ENCODE measurements around the gene PARK7. TPM values are rescaled to one million over a fixed set of nuclear protein-coding genes. Genes with fewer than 3 reads are reported as not detected.
A peak's percentile ranks its signal among the peaks of the same experiment; 100 is the strongest.
"Not testable (repeated sequence)": the region's sequence is repeated elsewhere in the genome, so short reads cannot be mapped to it uniquely, and the experiment has no call there.

Gene PARK7
- total RNA-seq, 4 donors from 2014 or later: 222 to 327 (median 257) TPM

DNA sequence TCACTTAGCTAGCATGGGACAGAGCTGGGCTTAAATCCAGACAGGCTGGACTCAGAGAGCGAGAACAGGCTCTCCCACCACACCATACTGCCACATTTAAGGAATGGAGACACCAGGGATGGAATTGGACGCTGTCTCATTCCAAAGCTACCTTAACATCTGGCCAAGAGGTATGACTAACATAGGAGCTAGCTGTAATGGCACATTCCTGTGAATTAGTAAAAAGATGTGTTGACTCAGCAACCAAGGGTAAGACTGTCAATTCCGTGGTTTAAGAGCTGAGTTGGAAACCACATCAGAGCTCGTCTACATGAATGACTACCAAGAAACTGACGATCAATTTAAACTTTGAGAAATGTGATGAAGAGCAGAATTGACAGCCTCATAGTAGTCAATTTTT is 12.6 kb upstream of the PARK7 start:
- Histone ChIP-seq H3K27ac (no peak overlapping the region), H3K4me1 (peaks cover 0 to 4% of the 10 kb centered on the region in 2 donors), H3K4me3 (replicated peaks in 1 of 3) (no peak overlapping the region), H3K27me3 (no peaks in the 10 kb centered on the region), H3K9me3 (no peaks in the 10 kb centered on the region), H3K36me3 (no peaks in the 10 kb centered on the region)
- WGBS, 2 donors: 73 to 76% methylated on average over 5 of the region's 5 CpGs
- no peak for DNase-seq
- no peak for TF ChIP-seq POLR2A (IDR thresholded peaks at IDR 0.05)
- TF ChIP-seq, protein P1, sequence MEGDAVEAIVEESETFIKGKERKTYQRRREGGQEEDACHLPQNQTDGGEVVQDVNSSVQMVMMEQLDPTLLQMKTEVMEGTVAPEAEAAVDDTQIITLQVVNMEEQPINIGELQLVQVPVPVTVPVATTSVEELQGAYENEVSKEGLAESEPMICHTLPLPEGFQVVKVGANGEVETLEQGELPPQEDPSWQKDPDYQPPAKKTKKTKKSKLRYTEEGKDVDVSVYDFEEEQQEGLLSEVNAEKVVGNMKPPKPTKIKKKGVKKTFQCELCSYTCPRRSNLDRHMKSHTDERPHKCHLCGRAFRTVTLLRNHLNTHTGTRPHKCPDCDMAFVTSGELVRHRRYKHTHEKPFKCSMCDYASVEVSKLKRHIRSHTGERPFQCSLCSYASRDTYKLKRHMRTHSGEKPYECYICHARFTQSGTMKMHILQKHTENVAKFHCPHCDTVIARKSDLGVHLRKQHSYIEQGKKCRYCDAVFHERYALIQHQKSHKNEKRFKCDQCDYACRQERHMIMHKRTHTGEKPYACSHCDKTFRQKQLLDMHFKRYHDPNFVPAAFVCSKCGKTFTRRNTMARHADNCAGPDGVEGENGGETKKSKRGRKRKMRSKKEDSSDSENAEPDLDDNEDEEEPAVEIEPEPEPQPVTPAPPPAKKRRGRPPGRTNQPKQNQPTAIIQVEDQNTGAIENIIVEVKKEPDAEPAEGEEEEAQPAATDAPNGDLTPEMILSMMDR (IDR thresholded peaks at IDR 0.05): no peak
- intact Hi-C loops (cut with DNase I): no loop called here

DNA sequence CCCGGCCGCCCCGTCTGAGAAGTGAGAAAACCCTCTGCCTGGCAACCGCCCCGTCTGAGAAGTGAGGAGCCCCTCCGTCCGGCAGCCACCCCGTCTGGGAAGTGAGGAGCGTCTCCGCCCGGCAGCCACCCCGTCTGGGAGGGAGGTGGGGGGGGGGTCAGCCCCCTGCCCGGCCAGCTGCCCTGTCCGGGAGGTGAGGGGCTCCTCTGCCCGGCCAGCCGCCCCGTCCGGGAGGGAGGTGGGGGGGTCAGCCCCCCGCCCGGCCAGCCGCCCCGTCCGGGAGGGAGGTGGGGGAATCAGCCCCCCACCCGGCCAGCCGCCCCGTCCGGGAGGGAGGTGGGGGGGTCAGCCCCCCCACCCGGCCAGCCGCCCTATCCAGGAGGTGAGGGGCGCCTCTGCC is 8.7 kb upstream of the PARK7 start:
- H3K9me3 ChIP-seq; intact Hi-C loops (cut with DNase I); DNase-seq; H3K4me1 ChIP-seq; H3K27ac ChIP-seq; H3K4me3 ChIP-seq (replicated peaks in 1 of 3); H3K36me3 ChIP-seq; H3K27me3 ChIP-seq: not testable (repeated sequence)
- WGBS, 2 donors: 95% methylated on average over 9 of the region's 30 CpGs; no CpG with 5 or more reads in 1 of the 2 donors

DNA sequence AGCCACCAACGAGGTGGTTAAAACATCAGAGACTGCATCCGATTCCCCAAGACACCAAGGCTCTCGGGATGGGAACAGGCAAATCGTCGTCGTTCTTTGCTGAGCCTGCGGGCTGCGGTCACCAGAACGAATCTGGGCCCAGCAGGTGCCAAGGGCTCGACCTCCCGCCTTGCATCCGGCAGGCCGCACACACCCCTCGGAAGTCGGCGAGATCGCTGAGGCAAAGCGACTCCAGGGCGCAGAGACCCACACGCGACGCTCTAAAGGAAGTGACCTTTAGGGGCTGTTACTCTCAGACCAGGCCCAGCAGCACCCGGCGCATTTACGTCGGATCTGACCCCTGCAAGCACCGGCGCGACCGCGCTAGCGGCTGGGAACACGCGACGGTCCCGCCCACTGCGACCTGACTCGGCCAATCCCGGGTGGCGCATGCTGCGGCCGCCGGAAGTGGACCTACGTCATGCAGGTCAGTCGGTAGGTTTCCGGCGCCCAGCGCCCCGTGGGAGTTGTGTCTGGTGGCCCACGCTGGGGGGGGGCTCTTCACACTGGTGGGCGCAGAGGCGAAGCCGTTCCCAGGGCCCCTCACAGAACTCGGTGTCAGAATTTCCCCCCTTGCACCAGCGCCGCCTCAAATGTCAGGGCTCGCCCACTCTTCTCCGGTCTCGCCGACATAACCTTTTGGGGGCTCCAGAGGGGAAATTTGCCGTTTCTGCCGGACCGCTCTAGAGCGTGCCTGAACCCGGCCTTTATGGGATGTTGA is 7.5 kb upstream of the PARK7 start:
- DNase-seq: peak; percentile 96 to 97
- H3K4me3 ChIP-seq (replicated peaks in 1 of 3): peak overlapping the region; percentile 59 to 86 (median 81)
- H3K36me3 ChIP-seq: no peaks in the 10 kb centered on the region
- peak overlapping the region; percentile 80 to 82 (median 81) for H3K27ac ChIP-seq
- WGBS, 2 donors: 3 to 8% methylated on average over 35 to 61 of the region's 65 CpGs
- H3K27me3 ChIP-seq: no peaks in the 10 kb centered on the region
- intact Hi-C loops (cut with DNase I): no loop called here
- TF ChIP-seq POLR2A (IDR thresholded peaks at IDR 0.05): peak in 1 of 2 donors; percentile 76
- TF ChIP-seq, protein P1 (IDR thresholded peaks at IDR 0.05): no peak
- peaks cover 4% of the 10 kb centered on the region in 2 donors for H3K4me1 ChIP-seq
- H3K9me3 ChIP-seq: no peaks in the 10 kb centered on the region

DNA sequence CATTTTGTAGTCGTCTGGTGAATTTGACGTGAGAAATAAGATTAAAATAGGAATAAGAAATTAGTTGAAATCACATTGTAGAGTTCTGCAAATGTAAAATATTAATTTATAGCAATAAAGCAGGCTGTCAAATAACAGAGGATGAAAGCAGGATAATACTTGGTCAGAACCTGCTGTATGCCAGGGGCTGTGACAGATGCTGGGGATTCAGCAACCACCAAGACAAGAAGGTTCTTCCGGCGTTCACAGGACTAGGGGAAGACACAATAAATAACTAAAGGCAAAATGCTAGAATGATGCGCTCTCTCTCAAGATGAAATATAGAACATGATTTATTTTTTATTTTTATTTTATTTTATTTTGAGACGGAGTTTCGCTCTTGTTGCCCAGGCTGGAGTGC is 6.8 kb upstream of the PARK7 start:
- H3K27ac ChIP-seq: peak overlapping the region; percentile 80 to 82 (median 81)
- 68 to 73% methylated on average over 7 of the region's 7 CpGs for WGBS, 2 donors

GRCh38 chr1:7956218-7957032 is 5.1 kb upstream of the PARK7 start:
- no peak for TF ChIP-seq POLR2A (IDR thresholded peaks at IDR 0.05)
- TF ChIP-seq, protein P1 (IDR thresholded peaks at IDR 0.05): no peak
- no peaks in the 10 kb centered on the region for H3K36me3 ChIP-seq
- no peak overlapping the region for H3K27ac ChIP-seq
- intact Hi-C loops (cut with DNase I): no loop called here
- H3K4me1 ChIP-seq: peaks cover 4 to 12% of the 10 kb centered on the region in 2 donors
- no peak for DNase-seq
- H3K4me3 ChIP-seq (replicated peaks in 1 of 3): no peak overlapping the region
- WGBS, 2 donors: 83 to 91% methylated on average over 10 of the region's 10 CpGs
- no peaks in the 10 kb centered on the region for H3K9me3 ChIP-seq
- H3K27me3 ChIP-seq: no peaks in the 10 kb centered on the region

More for the DNA sequence above, 6.8 kb upstream of the PARK7 start:
- H3K4me1 ChIP-seq: peaks cover 4% of the 10 kb centered on the region in 2 donors
- H3K4me3 ChIP-seq (replicated peaks in 1 of 3): peak overlapping the region; percentile 59 to 86 (median 81)
- no peaks in the 10 kb centered on the region for H3K36me3 ChIP-seq
- intact Hi-C loops (cut with DNase I): no loop called here
- no peak for TF ChIP-seq POLR2A (IDR thresholded peaks at IDR 0.05)
- TF ChIP-seq, protein P1 (IDR thresholded peaks at IDR 0.05): no peak
- no peak for DNase-seq
- no peaks in the 10 kb centered on the region for H3K27me3 ChIP-seq
- no peaks in the 10 kb centered on the region for H3K9me3 ChIP-seq

Data from thyroid gland (tissue), 4 donors.